Iris pigment epithelial cell (primary cell): ENCODE measurements around the gene FAM76A.
"Not testable (repeated sequence)": the region's sequence is repeated elsewhere in the genome, so short reads cannot be mapped to it uniquely, and the experiment has no call there.

ENCODE experiments used
- DNase-seq: peaks from one replicate; pipeline ENCODE4 v3.0.0-alpha.2; 2011; ENCODE audit warnings: low read depth

The FAM76A gene

DNA sequence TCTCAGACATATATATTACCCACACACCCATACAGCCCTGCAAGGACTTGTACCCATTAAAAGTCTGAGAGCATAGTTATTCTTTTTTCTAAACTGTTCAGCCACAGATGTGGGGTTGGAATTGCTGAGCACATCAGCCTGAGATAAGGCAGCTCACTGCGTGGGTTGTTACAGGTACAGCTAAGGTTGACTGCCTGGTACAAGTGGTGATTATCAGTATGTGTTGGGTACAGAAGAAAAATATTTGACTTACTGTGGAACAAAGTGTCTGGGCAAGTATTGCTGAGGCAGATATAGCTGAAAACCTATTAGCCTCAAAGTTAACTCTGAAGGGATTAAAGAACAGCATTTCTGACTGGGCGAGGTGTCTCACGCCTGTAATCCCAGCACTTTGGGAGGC, 52.3 kb downstream of the FAM76A start:
- no peak for DNase-seq

DNA sequence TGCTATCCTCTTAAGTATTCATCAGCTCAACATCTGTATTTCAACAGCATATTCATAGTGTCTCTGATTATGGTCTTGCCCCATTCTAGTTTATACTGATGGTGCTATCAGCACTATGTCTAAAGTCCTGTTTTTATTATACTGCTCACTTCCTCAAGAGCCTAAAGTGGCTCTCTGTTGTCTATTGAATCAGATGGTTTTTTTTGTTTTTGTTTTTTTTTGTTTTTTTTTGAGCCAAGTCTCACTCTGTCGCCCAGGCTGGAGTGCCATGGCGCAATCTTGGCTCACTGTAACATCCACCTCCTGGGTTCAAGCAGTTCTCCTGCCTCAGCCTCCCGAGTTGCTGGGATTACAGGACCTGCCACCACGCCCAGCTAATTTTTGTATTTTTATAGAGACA, 53.4 kb downstream of the FAM76A start:
- no peak for DNase-seq

DNA sequence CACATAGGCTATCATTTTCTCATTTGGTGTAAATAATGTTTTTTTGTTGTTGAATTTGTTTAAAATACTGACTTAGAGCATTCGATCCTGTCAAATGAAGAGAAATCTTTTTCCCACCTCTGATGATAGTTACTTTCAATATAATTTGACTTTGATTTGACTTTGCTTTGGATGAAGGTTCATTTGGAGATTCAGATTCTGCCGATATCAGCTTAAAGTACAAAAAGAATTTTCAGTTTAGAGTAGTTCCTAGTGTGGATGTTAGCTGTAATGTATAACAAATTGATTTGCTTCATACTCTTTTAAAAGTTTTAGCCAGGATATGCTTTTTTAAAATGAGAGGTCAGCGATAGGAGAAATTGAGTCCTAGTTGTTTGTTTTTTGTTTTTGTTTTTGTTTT, 57.2 kb downstream of the FAM76A start:
- no peak for DNase-seq

DNA sequence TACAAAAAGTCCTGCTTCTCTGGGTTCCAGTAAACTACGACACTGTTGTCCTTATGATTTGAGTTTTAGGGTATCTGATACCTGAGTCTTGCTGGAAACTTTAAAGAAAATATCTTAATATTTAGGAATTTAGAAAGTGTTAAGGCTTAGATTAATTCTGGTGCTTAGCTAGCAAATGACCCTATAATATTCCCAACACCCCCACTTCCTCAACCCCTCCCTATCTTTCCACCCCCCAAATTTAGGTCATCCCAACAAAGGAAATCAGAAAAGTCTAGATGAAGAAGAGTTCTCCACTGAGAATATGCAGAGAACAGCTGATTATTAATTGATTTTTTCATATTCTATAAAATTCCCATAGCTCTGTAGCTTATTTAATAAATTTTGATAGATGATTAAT, 58.9 kb downstream of the FAM76A start:
- DNase-seq = no peak

DNA sequence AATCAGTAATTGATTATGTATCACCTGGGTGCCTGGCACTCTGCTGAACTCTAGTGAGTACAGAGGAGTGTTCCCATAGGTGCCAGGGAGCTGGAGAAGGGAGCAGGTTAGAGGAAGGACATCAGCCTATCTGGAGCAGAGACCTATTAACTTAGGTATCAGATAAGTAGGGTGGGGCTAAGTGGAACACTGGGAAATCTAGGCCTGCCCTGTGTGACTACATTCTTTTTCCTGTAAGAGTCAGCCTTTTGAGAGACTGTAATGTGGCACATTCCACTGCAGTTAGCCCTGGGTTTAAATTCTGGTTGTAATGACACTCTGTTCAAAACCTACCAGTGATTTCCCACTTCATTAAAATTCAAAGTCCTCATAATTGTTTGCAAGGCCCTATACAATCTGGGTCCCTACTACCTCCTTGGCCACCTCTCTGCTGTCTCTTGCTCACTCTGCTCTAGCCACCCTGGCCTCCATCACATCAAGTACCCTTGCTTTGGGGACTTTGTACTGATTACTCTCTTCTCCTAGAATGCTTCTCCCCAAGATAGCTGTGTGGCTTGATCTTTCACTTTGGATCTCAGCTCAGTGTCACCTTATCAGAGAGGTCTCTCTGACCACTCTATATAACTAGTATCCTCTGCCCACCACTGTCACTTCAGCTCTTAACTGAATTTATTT, 60.2 kb downstream of the FAM76A start:
- DNase-seq = peak; percentile 47

DNA sequence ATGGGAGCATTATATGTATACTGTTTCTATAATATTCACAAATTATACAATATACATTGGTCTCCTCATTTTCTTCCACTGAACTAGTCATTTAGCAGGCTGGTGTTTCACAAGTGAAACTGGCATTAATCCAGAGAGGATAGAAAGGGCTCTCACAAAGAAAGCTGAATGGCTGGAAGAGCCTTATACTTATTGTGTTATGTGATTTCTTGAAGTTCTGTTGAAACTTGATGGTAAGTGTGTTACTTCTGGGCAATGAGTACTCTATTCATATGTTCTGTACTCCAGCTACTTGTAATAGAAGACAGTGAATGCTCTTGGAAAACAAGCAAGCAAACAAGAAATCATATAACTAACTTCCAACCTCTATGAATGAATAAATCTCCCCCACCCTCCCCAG, 62.1 kb downstream of the FAM76A start:
- DNase-seq = peak; percentile 87

DNA sequence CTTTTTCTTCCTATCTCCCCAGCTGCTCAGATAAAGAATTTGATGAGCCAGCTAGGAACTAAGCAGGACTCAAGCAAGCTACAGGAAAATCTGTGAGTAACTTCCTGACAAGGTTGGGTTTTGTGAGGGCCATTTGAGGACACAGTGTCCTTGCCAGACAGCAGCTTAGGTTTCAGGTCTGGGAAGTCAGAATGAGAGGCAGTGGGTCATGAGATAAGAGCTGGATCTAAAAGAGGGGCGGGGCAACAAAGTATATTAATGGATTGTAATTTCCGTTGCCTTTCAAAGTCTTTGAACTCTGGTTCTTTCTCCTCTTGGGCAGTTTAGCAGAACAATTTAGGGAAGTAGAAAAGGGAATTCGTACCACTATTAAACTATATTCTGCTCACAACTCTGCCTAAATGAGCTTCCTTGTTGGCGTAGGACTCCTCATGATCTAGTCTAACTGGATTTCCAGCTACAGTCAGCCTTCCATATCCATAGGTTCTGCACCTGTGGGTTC, 63.8 kb downstream of the FAM76A start:
- DNase-seq = peak; percentile 83

DNA sequence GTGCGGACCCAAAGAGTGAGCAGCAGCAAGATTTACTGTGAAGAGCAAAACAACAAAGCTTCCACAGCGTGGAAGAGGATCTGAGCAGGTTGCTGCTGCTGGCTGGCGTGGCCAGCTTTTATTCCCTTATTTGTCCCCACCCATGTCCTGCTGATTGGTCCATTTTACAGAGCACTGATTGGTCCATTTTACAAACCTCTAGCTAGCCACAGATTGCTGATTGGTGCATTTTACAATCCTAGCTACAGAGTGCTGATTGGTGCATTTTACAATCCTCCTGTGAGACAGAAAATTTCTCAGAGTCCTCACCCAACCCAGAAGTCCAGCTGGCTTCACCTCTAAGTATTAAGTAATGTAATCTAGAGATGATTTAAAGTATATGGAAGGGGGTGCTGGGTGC, 64.5 kb downstream of the FAM76A start:
- DNase-seq = not testable (repeated sequence)

DNA sequence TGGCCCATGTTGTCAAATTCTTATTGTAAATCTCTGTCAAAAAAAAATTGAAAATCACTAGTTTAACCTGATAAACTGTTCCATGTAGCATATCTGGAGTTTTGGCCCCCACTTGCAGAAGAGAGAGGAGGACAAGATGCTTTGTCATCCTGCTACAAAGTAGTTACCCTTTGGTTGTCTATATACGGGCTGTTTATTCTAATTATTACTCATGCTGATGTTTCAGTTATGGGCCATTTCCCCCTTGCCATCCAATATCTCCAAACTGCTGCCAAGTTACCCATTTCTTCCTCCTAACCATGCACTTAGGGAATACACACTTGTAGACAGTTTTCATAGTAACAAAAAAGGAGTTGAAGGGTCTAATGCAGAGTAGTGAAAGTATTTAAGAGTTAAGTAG, 69.8 kb downstream of the FAM76A start:
- DNase-seq = no peak

DNA sequence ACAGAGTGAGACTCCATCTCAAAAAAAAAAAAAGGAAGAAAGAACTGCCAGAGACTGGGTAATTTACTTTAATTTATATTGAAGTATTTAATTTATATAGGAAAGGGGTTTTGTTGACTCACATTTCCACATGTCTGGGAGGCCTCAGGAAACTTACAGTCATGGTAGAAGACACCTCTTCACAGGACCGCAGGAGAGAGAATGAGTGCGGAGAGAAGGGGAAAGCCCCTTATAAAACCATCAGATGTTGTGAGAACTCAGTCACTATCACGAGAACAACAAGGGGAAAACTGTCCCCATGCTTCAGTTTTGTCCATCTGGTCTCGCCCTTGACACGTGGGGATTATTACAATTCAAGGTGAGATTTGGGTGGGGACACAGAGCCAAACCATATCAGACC, 79.0 kb downstream of the FAM76A start:
- DNase-seq = no peak

DNA sequence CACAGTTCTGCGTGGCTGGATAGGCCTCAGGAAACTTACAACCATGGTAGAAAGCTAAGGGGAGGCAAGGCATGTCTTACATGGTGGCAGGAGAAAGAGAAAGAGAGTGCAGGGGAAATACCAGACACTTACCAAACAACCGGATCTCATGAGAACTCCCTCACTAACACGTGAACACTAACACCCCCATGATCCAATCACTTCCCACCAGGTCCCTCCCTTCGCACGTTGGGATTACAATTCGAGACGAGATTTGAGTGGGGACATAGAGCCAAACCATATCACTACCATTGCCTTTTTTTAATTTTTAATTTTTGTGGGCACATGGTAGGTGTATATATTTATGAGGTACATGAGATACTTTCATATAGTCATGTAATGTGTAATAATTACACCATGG, 81.0 kb downstream of the FAM76A start:
- no peak for DNase-seq

DNA sequence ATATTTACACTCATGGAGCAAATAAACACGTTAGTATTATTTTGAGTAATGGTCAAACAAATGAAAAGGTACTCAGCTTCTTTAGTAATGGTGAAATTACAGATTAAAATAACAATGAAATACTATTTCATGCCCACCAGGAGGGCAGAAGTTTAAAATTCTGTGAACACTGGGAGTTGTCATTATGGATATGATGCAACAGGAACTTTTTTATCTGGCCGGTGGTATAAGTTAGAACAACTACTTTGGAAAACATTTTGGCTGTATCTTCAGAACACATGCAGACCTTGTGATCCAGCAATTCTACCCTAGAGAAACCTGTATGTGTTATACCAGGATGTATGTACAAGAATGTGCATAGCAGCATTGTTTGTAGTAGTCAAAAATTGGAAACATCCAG, 81.6 kb downstream of the FAM76A start:
- no peak for DNase-seq

DNA sequence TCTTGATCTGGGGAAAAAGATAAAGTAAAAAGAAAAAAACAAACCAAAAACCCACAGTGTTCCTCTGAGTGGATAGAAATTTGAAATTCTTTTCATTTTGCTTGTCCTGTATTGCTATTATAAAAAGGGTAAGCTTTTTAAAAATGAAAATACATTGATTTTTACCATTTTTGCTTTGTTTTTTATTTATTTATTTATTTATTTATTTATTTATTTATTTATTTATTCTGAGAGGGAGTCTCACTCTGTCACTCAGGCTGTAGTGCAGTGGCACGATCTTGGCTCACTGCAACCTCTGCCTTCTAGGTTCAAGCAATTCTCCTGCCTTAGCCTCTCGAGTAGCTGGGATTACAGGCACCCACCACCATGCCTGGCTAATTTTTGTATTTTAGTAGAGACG, 82.4 kb downstream of the FAM76A start:
- DNase-seq = not testable (repeated sequence)

DNA sequence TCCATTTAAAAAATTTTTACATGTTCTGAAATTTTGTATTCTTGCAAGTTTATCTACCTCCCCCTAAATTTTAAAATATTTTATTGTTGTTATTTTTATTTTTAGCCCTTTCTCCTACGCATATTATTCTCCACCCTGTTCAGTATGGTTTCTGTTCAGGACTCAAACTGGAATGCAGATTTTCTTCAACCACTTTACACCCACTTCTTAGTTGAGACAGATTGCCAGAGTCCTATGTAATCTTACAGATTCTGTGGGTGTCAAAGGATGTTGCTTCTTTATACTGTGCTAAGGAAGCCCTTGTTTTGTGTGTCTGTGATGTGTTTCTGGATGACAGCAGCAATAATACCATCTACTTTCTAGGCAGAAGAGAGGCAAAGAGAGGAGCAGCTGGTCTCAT, 84.1 kb downstream of the FAM76A start:
- DNase-seq = no peak

DNA sequence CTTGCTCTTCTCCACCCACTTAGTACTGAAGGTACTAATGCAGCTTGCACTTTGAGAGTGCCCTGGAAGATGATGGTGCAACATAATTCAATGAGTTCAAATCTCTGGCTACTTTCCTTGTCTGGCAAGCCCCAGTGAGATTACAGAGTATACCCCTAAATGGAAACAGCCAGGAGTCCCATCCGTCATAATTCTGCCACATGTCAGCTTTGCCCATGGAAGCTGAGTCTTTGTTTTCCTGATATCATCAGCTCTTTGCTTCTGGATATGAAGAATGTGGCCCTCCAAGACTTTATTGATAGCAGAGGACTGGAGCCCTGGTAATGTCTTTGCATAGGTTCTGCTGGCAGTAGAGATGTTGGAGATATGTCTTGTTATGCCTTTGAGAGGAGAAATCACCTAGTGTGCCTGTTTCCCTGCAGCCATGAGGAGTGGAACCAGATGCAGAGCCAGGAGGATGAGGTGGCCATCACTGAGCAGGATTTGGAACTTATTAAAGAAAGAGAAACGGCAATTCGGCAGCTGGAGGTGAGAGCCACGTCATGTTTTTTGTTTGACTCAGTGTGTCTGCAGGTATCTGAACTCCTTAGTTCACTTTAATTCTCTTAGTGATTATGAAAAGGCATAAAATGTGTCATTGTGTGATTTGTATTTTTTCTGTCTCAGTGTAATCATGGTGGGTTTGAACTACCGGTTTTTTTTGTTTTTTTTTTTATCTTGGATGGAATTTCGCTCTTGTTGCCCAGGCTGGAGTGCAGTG, 86.2 kb downstream of the FAM76A start:
- no peak for DNase-seq
